Activated T-cell treated with anti-CD3 and anti-CD28 coated beads, Interleukin-2, amount 50 U/mL, for 48 hours (primary cell): ENCODE data around the gene ZFAND2A.
"Not testable (repeated sequence)": the region's sequence is repeated elsewhere in the genome, so short reads cannot be mapped to it uniquely, and the experiment has no call there.

Source experiments
- DNase-seq, 2 experiments: peaks; one replicate each; pipeline ENCODE4 v3.0.0-alpha.2; 2020

ZFAND2A gene

DNA sequence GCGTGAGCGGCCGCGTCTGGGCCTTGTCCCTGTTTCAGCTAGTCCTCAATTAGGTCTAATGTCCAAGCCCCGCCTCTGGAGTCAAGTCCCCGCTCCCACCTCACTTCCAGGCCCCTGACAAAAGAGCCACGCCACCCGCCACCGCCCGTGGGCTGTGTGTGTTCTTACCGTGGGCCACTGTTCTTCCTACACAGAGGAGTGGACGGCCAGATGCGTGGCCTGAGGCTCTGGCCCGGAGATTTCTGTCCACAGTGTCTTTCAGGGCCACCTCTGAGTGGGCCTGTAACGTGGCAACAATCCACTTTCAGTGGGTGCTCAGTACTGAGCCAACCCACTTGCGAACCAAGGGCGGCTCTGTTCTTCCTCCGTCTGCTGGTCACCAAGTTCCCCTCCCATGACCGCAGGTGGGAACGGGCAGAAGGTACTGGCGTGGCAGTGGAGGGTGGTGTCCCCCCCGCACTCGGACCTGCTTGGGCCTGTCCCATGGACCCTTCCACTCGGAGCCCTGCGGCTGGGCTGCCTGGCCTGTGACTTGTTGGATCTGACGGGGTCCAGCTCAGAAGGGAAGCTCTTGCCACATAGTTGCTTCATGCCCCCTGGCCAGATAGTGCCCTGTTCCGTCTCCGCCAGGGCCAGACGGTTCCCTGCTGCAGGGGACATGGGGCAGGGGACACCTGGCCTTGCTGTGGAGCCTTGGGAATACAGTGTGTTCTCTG is 15.0 kb upstream of the ZFAND2A start:
- no peak for DNase-seq

DNA sequence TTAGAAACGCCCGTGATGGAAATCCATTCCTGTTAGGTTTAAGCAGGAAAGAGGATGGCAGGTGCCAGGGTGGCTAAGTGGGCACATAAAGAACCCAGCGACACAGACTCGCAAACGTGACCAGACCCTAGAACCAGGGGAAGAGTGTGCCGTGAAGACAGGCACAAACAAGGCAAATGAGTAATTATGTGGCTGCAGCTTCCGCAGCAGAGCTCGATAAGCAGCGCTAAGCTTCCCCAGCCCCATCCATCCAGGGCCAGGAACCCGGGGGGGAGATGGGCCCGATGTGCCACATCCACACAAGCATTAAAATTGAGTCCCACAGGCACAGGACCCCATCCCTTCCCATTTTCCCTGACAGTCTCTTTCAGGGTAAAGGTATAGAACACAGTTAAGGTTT is 14.0 kb upstream of the ZFAND2A start:
- no peak for DNase-seq

DNA sequence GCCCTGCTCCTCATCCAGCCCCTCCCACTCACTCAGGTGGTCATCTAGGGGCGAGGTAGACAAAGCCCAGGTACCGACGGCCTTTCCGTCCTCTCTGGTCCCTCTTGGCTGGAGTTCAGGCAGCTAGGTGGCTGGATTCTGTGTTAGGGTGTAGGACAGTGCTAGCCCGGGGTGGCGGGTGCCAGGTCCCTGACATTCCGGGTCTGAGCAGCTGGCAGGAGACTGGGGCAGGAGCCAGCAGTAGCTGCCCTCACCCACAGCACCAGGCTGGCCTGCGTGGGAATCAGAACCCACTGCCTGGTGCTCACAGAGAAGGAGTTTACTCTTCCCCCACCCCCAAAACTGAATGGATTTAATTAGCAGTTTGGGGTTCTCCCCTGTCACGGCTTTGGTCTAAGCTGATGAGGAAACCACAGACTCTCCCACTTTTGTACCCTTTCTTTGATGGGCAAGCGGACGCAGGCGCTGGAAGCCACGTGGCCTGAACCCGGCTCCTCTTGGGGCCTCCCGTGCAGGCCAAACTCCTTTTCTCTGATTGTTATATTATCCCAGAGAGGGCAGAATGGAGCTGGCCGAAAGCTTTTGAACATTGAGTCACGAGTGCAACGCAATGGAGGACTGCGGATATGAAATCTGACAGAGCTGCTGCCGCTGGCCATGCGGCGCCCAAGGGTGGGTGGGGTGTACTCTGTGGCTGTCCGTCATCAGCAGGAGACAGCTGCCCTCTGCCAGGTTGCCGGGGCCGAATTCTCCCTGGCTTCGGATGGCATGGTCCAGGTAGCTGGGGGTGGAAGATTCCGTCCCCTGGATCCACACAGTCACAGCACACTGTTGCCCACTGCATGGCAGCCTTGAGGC is 12.9 kb upstream of the ZFAND2A start:
- DNase-seq = no peak

DNA sequence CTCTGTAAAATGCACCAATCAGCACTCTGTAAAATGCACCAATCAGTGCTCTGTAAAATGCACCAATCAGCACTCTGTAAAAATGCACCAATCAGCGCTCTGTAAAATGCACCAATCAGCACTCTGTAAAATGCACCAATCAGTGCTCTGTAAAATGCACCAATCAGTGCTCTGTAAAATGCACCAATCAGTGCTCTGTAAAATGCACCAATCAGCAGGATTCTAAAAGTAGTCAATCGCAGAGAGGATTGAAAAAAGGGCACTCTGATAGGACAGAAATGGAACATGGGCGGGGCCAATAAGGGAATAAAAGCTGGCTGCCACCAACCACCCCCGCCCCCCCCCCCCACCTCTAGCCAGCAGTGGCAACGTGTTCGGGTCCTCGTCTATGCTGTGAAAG is 11.5 kb upstream of the ZFAND2A start:
- DNase-seq = peak in 1 of 2 experiments; percentile 35

DNA sequence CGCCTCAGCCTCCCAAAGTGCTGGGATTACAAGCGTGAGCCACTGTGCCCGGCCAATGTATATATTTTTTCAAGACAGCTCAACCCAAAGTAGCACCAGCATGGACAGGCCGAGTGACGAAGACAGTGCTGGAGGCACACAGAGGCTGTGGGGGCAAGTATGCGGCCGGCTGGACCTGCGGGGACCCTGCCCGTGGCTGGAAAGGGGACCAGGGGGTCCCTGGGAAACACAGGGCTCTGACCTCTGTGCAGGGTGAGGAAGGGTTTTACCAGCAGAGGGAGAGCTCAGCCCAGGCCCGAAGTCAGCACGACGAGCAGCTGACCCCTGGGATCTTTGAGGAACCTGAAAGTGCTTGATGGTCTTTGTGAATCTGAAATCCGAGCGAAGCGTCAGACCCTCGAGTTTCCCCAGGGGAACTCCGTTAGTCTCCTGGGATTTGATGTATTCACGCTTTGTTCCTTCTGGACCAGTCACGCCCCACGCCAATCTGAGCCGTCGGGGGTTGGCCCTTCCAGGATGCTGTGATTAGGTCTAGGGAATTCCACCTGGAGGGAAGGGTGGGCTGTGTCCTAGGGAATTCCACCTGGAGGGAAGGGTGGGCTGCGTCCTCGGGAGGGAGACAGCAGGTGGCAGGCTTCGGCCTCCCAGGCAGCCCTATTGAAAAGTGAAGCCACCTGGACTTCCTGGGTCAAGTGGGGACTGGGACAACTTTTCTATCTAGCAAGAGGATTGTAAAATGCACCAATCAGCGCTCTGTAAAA is 10.9 kb upstream of the ZFAND2A start:
- no peak for DNase-seq

DNA sequence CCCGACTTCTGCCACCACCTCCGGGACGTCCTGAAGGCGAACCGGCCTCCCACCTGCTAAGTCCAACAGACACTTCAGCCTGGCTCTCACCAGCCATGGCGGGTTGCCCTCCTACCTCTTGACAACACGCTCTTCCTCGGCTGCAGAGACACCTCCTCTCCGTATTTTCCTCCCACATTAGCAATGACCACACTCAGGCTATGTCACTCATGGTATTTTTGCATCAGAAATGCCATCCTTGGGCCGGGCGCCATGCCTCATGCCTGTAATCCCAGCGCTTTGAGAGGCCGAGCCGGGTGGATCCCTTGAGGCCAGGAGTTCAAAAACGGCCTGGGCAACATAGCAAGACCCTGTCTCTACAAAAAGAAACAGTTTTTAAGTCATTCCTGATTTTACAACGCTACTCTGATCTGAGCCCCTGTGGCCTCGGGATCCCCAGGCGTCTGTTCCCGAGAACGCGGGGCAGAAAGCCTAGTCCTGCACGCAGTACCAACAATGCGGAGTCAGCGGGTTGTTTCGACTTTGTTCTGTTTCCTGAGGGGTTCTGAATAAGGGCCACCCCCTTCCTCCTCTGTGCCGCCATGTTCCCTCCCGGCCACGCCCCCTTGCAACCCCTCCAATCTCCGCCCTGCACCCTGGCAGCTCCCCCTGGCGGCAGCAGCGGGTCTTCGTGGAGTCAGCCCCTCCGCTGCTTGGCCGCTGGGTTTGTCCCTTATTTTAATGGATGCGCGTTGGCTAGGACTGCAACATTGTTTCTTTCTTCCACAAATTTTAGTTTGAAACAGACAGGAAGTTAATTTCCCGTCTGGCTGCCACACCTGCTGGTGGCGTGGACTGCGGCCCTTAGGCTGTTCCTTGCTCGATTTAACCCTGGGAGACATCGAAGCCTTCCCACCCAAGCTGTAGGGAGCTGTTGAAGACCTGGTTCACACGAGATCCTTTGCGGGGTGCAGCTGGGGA is 9.7 kb upstream of the ZFAND2A start:
- DNase-seq = peak; percentile 98 to 99

DNA sequence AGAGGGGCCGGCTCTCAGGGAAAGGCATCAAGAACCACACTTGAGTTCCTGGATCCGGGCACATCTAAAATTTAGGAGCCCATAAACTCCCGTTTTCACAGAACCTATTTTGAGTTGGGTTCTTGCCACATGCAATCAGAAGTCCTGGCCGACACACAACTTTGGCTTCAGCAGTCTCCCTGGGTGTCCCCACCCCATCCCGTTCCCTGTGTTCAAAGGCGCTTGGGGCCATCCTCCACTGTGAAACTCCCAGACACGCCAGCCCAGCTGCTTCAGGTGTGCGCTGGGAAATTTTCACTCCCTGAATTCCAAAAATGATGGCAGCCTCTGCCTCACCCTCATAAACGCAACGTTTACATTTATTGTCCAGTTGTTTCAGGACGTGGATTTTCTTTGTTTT is 8.4 kb upstream of the ZFAND2A start:
- no peak for DNase-seq

DNA sequence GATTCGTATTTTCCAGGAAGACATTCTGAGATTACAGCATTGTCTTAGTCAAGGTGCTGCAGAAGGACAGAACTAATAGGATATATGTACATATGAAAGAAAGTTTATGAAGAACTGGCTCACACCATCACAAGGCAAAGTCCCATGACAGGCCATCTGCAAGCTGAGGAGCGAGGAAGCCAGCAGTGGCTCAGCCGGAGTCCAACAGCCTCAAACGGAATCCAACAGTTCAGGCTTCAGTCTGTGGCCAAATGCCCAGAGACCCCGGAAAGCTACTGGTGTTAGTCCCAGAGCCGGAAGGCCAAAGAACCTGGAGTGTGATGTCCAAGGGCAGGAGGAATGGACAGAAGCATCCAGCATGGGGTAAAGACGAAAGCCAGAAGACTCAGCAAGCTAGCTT is 4.4 kb upstream of the ZFAND2A start:
- DNase-seq = no peak

DNA sequence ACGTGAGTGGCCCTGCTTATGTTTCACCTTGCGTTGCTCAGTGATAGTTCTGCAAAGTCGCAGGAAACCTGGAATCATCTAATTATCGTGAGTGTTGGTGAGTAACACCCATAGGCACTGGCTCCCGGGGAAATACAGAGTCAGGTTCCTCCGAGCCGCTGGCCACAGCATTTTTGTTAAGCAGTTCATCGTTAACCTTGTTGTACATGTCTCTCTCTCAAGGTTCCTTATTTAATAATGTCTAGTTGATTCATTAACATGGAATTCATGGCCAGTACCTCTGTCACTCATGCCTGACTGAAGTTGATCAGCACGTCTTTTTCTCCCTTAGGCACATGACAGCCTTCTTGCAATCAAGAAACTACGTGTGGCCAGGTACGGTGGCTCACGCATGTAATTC is 3.1 kb upstream of the ZFAND2A start:
- no peak for DNase-seq

DNA sequence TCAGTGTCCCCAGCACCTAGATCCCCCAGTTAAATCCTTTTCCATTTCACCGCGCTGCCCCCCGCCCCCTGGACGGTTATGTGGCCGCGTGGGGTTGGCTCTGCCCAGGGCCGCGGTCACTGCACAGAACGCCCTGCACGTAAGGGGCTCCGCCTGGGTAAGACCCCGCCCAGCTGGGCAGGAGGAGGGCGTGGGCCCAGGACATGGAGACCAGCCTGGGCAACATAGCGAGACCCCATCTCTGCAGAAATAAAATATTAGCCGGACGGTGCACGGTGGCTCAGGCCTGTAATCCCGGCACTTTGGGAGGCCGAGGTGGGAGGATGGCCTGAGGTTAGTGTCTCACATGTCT is 650 bp upstream of the ZFAND2A start:
- DNase-seq = no peak

DNA sequence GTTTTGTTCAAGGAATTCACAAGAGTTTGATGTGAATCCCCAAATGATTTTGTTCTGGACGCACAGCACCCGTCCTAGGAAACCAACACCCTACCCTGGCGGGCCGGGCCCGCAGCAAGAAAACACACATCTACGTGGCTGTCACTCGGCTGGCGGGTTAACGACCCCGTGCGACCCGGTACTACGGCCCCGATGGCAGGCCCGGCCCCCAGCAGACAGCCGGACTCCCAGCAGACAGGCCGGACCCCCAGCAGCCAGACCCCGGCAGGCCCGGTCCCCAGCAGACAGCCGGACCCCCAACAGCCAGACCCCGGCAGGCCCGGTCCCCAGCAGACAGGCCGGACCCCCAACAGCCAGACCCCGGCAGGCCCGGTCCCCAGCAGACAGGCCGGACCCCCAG is 765 bp downstream of the ZFAND2A start:
- not testable (repeated sequence) for DNase-seq

DNA sequence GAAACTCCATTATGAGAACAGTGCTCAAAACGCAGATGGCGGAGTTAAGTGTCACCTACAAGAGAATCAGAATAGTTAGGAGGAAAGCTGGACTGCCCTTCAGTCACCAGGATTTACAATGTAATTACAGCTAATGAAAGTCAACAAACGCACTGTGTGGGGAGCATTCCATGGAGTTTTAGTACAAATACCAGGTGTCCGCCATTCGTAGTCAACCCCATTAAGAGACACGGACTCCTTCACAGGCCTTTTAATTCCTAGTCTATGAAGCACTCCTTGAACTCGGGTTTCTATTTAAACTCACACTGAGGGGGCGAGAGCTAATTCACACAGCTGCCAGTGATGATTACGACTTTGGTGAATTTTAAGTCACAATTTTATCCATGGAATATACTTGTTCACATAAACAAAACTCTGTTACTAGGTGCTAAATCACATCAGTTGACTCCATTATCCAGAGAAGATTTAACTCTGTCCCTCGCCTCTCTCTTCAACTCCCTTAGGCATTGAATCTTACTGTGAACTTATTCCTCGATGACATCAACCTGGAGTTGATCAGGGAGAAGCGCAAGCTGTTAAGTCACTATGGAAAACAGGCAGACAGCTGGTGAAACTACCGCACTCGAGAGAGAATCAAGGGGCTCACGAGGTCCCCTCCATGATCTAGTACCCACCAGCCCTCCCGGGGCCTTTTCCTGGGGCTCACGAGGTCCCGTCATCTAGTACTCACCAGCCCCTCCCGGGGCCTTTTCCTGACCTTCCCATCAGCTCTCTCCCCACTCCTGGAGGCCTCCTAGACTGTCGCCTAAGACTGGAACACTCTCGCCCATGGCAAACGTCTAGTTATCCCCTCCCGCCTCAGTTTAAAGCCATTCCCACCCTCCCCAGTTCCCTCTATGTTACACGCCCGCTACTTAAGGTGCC is 1.5 kb downstream of the ZFAND2A start:
- no peak for DNase-seq

DNA sequence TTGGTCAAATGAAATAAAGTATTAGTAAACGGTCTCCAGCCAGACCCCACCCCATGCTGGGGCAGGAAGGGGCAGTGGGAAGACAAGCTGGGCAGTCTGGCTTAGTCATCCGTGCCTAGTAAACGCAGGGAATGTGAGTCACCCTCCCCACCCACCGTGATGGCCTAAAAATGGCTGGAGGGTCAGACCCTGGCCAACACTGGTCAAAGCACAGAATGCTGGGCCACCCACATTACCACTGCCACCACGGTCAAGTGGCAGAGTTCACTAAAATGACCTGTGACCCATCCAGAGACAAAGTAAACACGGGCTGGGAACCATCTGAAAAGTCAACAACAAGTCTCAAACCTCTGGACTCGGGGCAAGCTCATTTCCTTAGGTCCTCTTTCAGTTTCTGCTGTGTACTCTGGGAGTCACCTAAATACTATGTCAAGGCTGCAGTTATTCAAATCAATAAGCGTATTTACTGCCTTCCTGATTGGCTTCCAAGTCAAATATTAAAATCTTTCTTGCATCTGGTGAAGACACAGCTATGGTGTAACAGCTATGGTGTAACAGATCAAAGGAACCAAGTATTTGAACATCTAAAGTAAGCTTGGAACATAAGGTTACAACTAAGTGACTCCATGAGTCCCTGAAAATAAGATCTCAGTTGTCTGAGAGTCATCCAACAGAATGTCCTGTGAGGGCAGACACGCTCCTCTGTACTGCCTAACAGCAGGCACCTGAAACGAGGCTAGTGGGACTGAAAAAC is 3.0 kb downstream of the ZFAND2A start:
- DNase-seq = no peak

DNA sequence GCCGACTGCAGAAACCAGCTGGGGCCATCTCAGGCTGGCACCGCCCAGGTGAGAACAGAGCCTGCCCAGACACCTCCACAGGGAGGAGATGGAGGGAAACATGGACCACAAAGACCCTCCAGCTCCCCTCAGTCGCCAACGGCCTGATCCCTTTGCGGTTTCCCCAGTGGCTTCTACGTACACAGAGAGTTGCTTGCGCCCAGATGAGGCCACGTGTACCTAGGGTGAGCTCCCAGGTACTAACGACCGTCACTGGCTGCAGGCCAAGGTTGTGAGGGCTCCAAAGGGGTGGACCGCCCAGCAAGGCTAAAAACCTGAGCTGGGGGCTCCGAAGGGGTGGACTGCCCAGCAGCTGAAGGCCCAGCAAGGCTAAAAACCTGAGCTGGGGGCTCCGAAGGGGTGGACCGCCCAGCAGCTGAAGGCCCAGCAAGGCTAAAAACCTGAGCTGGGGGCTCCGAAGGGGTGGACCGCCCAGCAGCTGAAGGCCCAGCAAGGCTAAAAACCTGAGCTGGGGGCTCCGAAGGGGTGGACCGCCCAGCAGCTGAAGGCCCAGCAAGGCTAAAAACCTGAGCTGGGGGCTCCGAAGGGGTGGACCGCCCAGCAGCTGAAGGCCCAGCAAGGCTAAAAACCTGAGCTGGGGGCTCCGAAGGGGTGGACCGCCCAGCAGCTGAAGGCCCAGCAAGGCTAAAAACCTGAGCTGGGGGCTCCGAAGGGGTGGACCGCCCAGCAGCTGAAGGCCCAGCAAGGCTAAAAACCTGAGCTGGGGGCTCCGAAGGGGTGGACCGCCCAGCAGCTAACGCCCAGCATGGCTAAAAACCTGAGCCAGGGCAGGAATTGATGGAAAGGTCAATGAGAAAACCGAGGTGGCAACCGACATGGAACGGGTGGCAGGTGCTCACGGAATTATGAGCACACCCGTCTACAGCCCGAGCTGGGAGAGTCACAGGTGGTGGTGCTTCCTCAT is 3.9 kb downstream of the ZFAND2A start:
- not testable (repeated sequence) for DNase-seq

DNA sequence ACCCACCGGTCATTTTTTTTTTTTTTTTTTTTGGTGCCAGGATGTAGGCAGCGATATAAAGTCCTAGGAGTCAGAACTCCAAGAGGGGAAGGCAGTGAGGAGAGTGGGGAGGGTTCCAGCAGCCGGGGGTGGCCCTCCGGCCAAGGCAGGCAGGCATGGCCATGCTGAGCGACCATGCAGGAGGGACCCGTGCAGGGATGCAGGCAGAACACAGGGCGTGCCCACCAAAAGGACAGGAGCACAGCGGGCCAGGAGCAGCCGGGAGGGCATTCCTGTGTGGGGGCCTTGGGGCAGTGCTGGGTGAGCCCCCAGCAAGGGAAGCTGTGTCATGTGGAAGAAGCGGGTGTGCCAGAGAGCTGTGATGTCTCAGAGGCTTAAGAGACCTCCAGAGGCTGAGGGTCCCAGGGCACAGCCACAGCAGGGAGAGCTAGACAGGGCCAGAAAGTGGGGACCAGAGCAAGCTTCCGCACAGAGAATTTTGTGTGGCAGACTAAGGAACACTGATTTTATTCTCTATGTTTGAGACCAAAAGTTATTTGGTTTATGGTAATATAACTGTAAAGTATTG is 5.7 kb downstream of the ZFAND2A start:
- no peak for DNase-seq

DNA sequence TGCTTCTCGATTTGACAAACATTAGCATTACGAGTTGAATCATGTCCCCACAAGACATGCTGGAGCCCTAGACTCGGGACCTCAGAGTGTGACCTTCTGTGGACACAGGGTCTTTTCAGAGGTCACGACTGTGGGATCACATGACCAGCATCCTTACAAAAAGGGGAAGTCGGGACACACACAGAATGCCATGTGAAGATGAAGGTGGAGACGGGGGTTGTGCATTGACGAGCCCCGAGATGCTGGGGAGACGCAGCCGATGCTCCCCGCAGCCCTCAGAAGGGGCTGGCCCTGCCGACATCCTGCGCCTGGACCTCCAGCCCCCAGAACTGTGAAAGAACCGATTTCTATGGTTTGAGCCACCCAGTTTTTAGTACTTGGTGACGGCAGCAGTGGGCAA is 7.5 kb downstream of the ZFAND2A start:
- DNase-seq = no peak

DNA sequence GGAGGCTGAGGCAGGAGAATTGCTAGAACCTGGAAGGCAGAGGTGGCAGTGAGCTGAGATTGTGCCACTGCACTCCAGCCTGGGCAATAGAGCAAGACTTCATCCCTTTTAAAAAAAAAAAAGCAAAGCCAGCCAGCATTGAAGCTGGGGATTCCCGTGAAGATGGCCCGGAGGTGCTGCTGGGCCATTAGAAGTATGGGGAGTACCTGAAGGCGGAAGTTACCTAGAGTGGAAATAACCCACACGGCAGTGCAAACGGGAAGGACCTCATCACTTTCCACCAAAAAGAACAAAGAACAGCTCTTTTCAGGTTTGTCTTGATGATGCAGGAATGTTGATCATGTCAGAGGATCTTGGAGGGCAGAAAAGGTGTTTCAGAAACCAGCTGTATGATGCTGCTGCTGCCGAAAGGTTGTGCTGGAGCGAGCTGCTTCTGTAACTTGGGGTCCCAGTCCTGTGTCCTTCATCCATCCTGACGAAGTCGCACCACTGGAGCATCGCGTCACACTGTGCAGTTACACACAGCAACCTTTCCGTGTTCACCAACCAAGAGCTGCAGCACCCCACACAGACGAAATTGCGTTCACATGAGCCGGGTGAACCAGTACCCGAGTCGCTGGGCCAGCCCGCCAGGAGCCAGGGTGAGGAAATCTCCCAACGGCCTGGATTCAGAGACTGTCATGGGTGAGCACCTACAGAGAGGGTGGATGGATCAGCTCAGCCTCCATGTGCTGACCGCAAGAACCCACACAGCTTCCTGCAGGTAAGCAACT is 8.2 kb downstream of the ZFAND2A start:
- DNase-seq = no peak

DNA sequence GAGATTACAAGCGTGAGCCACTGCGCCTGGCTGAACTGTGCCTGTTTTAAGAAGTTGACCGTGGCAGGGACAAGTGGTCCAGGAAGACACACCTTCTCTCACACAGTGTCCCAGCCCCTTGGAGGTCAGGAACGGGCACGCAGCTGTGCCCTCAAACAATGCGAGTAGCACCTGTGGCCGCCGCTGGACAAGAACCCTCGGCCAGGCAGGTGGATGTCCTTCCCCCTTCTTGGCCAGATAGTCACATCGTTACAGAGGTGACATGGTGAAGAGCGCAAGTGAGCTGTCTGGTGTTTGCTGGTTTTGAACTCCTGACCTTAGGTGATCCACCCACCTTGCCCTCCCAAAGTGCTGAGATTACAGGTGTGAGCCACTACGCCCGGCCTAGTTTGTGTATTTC is 8.8 kb downstream of the ZFAND2A start:
- DNase-seq = no peak
